Fibroblast of lung (primary cell): ENCODE measurements around the gene TBC1D5.
"Not testable (repeated sequence)": the region's sequence is repeated elsewhere in the genome, so short reads cannot be mapped to it uniquely, and the experiment has no call there.

Source experiments
- CTCF ChIP-seq, 2 donors: IDR thresholded peaks in 1 of 2; conservative IDR thresholded peaks in 1 of 2; 1 replicate in 1 of 2; 2 replicates in 1 of 2; pipeline ENCODE4 v1.5.1; 2011 to 2012; ENCODE audit warnings: low read length in 2 of 2, control low read depth in 1 of 2, inconsistent platforms in 1 of 2, low read depth in 1 of 2, mild to moderate bottlenecking in 1 of 2
- EZH2 ChIP-seq: IDR thresholded peaks from 2 replicates; pipeline ENCODE4 v1.5.1; 2012; ENCODE audit warnings: low read length, control low read depth, mild to moderate bottlenecking; ENCODE audit errors: missing control alignments

- not testable (repeated sequence) for TF ChIP-seq CTCF (conservative IDR thresholded peaks at IDR 0.05 in 1 of 2, IDR thresholded peaks at IDR 0.05 in 1 of 2; ENCODE audit: low read depth in 1 of 2, low read length in 2 of 2); EZH2
These were observed 613.8 kb downstream of the TBC1D5 start for GRCh38 chr3:17128671-17129070.
